Mesenteric fat pad (tissue), 1 donor: ENCODE data around the gene UGT1A10. TPM values are rescaled to one million over a fixed set of nuclear protein-coding genes. Genes with fewer than 3 reads are reported as not detected.
A peak's percentile ranks its signal among the peaks of the same experiment; 100 is the strongest.

ENCODE experiments used
- DNase-seq: peaks from one replicate; pipeline ENCODE4 v3.0.0-alpha.2; 2020; ENCODE audit warnings: low spot score
- total RNA-seq: library from RNA; stranded (reverse); fragmentation: NEBNext Ultra II Directional; extraction: Animal tissue kit (Norgen Biotek cat#: 25700); gene quantifications from one replicate; pipeline ENCODE4 v1.2.1, GENCODE V29; 2021
- donor health status: DM: yes; HTN: yes; CAD: no.

The UGT1A10 gene
- total RNA-seq, 1 donor from 2014 or later, result not detected

DNA sequence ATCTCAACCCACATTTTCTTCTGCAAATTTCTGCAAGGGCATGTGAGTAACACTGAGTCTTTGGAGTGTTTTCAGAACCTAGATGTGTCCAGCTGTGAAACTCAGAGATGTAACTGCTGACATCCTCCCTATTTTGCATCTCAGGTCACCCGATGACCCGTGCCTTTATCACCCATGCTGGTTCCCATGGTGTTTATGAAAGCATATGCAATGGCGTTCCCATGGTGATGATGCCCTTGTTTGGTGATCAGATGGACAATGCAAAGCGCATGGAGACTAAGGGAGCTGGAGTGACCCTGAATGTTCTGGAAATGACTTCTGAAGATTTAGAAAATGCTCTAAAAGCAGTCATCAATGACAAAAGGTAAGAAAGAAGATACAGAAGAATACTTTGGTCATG lies 131.8 kb downstream of the UGT1A10 start:
- no peak for DNase-seq

DNA sequence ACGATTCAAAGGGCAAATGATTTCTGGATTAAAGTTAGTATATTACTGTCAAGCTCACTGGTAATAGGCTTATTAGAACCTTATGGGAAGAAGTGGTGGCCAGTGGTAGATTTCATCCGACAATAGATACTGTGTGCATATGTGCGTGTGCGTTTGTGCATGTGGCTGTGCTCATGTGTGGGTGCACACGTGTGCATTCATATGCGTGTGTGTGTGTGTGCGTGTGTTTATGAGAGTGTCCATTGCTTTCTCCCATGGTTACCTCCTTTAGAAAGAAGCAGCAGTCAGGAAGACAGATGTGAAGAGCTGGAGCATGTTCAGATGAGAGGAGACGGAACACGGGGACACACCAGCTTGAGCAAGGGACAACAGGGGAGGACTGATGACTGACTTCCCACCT lies 133.0 kb downstream of the UGT1A10 start:
- DNase-seq, result no peak

DNA sequence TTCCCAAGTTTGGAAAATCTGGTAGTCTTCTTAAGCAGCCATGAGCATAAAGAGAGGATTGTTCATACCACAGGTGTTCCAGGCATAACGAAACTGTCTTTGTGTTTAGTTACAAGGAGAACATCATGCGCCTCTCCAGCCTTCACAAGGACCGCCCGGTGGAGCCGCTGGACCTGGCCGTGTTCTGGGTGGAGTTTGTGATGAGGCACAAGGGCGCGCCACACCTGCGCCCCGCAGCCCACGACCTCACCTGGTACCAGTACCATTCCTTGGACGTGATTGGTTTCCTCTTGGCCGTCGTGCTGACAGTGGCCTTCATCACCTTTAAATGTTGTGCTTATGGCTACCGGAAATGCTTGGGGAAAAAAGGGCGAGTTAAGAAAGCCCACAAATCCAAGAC lies 135.9 kb downstream of the UGT1A10 start:
- DNase-seq, result no peak

DNA sequence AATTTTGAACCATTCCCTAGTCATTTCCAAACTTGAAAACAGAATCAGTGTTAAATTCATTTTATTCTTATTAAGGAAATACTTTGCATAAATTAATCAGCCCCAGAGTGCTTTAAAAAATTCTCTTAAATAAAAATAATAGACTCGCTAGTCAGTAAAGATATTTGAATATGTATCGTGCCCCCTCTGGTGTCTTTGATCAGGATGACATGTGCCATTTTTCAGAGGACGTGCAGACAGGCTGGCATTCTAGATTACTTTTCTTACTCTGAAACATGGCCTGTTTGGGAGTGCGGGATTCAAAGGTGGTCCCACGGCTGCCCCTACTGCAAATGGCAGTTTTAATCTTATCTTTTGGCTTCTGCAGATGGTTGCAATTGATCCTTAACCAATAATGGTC lies 136.3 kb downstream of the UGT1A10 start:
- no peak for DNase-seq

DNA sequence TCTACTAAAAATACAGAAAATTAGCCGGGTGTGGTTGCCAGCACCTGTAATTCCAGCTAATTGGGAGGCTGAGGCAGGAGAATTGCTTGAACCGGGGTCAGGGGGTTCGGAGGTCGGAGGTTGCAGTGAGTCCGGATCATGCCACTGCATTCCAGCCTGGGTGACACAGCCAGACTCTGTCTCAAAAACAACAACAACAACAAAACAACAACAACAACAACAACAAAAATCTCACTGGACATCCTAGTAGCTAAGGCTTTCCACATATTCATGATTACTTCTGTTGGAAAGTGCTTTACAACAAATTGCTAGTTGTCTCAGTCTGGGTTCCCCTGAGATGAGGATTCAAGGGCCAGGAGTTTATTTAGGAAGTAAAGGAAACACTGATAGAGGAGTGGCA lies 137.6 kb downstream of the UGT1A10 start:
- DNase-seq, result no peak

DNA sequence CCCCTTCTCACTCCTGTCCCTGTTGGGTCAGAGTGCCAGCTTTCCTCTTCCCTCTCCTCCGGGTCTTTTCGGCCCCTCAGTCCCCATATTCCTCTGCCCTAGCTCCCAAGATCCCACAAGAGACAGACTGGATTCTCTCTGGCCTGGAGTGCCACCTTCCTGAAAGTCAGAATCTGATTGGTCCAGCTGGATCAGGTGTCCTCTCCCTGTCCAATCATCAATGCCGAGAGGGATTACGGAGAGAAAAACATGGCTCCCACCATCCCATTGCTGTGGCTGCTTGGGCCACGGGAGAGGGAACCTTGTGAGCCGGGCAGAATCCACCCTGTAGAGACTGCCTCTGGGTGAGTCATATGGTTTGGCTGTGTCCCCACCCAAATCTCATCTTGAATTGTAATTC lies 139.2 kb downstream of the UGT1A10 start:
- DNase-seq, result no peak

DNA sequence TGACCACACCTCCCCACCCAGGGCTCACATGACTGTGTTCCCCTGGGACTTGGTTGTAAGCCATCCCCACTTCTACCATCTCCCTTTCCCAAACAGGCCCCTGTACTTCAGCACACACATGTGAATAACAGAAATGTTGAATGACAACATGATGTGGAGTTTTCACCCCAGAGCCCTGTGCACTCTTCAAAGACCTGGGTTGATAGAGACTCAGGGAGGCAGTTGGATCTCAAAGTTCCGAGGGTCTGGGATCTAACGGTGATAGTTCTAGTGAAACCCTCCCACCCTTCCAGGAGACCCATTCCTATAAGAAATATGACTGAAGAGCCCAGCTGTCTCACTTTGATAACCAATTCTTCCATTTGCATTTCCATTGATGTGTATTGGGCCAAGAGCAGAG lies 141.8 kb downstream of the UGT1A10 start, which contains the start of gene MROH2A:
TSS of gene MROH2A (plus strand) at position 301 of the 400 bp plus-strand sequence. CDS start 1,029 bp downstream, outside the sequence.
- no peak for DNase-seq

DNA sequence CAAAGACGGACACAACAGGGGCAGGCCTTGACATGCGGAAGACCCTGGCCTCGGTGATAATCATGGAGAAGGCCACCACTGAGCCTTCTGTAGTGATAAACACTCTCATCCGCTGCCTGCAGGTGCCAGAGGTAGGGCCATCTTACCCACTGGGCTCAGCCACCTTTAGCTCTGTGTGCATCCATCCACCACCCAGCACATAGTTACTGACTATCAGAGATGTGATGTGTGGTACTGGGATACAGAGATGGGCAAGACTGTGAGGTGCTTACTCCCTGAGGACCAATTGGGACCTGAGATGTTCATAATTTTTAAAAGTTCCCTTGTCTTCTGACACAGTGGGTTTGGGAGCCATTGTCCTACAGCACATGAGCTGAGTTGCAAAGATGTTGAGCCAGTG lies 143.5 kb downstream of the UGT1A10 start:
- DNase-seq, result no peak

DNA sequence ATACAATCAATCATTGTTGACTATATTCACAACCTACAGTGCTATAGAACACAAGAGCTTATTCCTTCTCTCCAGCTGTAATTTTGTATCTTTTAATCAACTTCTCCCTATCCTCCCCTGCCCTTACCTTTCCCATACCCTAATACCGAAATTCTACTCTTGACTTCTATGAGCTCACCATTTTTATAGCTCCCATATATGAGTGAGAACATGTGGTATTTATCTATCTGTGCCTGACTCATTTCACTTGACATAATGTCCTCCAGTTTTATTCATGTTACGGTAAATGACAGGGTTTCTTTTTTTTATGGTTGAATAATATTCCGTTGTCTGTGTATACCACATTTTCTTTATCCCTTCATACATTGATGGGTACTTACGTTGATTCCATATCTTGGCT lies 144.5 kb downstream of the UGT1A10 start:
- DNase-seq, result no peak

DNA sequence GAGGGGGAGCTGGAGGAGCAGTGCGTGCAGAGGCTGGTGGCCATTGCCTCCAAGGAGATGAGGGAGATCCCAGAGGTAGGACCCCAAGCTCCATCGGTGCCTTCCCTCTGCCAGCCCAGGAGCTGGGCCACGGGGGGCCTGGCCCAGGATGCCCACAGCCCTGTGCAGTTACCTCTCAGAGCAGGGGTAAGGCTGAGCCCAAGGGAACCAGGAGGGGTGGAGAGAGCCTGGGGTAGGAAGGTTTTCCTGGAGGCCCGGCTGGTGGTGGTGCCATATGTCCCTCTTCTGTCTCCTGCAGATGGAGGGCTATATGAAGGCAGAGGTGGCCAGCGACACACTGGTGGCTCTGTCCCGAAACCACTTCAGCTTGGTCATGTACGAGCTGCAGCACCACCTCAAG lies 153.3 kb downstream of the UGT1A10 start:
- DNase-seq, result peak; percentile 82

DNA sequence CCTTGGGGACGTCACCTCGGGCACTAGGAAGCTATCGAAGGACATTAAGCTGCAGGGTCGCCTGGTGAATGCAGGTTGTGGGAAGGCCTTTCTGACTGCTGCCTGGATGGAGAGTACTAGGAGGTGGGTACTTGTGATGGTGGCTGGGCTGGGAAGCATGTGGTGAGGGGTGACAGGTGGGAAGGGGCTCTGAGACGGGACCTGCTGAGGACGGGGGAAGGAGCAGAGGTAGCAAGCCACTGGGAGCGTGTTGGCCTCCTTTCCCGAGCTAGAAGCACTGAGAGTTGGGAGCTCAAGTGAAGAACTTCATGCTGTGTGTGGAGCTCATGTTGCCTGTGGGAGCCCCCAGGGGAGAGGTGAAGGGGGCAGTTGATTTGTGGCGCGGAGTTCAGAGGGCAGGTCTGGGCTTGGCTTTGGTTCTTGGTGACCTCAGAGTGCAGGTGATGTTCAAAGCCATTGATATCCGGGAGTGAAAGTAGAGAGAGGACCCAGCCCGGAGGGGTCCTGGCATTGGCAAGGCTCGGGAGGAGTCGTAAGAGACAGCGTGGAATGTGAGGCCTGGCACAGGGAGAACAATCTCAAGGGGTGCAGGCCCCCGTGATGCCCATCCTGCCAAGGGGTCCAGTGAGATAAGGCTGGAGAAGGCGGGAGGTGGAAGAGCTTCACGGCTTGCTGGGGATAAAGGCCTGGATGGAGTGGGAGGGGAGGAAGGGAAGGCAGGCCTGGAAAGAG lies 155.1 kb downstream of the UGT1A10 start:
- peak; percentile 62 for DNase-seq

DNA sequence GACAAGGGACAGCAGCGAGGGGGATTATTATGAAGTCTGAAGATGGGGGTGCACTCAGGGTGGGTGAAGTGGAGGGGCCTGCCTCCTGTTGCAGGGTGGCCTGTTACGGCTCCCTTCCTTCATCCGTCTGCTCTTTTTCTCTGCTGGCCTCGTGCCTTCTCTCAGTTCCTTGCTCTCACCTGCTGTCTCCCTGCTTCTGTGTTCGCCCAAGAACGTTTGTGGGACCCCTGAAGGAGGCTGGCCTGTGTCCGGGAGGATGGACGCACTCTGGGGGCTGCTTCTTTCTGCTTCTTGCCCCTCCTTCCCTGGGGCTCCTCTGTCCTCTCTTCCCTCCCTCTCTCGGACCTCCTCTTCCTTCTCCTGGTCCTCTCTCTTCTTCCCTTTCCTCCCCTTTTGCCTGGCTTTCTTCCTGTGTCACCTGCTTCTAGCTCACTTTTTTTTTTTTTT lies 155.7 kb downstream of the UGT1A10 start:
- peak; percentile 51 for DNase-seq

DNA sequence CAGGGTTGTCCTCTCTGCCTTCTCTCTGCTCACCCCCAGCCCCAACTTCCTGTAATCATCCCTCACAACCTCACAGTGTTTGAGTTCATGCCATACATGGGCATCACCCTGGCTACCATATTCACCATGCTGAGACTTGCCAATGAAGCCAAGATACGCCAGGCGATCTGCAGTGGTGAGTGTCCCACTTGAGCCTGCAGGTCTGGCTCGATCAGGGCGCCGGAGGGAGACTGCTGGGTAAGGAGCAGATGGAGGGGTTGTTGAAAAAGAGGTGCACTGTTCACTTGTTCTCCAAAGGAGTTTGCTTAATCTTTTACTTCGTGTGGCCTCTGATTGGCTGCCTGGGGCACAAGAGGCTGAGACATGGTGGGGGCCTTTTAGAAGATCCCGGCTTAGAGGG lies 156.5 kb downstream of the UGT1A10 start:
- DNase-seq, result peak; percentile 39

DNA sequence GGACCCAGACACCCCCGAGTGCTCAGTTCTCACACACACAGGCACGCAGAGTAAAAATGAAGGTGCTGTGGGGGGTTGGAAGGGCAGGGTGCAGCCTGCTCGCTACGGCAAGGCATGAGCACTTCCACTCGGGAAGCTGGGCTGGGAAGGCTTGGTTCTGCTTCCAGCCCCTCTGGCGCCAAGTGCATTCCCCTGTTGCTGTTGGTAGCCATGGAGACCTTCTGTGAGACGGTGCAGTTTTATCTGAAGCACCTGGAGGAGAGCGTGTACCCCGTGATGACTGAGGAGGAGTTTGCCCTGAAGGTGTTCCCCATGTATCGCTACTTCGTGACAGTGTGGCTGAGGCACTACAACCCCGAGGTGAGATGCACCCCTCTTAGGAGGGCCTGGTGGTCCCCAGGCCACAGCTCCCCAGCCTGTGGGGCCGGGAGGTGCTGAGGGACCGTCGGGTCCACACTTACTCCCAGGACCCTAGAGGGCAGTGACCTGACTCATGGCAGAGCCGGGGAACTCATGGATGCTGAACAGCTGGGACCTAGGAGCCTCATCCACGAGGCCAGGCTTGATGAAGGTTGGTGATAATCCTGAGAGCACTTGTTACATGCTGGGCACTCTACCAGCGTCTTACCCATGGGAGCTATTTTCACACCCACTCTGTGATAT lies 157.3 kb downstream of the UGT1A10 start:
- peak; percentile 45 for DNase-seq

DNA sequence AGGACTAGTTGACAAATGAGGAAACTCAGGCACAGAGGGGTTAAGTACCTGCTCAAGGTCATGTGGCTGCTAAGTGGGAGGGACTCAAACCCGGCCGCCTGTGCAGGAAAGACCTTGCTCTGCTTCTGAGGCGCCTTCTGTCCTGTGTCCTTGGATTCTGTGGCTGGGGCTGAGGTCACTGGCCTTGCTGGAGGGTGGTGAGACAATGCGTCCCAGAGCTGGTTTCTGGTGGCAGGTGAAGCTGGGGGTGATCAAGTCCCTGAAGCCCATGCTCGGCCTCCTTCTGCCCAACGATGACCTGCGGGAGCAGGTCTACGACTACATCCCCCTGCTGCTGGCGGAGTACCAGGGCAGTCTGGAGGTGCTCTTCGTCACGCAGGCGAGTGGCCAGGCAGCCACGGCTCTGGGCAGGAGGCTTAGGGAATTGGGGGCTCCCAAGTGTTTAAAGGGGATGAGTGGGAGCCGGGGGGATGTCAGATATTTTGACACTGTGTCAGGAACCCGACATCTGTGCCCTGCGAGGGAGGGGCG lies 157.9 kb downstream of the UGT1A10 start:
- DNase-seq, result peak; percentile 82

DNA sequence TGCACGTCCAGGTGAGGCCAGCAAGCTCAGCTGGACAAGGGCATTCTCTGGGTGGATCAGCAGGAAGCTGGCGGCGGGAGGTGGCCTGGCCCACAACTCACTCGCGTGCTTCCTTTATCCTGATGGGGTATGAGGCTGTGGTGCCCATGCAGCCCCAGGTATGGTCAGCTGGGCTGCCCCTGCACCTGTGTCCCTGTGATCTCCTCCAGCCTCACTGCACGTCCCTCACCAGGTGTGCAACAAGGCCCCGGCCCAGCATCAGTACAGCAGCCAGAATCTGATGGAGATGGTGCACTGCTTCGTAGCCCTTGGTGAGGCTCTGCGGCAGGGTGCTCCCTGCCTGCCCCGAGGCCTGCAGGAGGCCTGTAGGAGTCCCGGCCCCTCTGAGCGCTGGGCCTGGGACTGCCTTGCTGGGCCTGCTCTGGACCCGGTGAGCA lies 159.5 kb downstream of the UGT1A10 start:
- peak; percentile 84 for DNase-seq

DNA sequence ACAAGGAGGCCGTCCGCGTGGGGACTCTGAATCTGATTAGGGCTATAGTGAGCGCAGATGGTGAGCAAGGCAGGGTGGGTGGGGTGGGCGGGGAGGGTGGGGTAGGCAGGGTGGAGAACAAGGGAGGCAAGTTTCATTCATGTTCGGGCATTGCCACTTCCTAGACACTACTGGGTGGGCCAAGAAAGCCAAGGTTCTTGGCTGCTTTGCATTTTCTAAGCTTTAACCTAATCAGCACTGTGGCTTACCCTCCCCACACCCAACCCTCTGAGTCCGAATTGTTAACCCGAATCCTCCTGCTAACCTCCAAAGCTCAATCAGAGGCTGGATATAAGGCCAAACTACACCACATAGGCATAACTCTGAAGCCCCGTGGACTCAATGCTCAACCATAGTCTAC lies 160.0 kb downstream of the UGT1A10 start:
- peak; percentile 22 for DNase-seq

DNA sequence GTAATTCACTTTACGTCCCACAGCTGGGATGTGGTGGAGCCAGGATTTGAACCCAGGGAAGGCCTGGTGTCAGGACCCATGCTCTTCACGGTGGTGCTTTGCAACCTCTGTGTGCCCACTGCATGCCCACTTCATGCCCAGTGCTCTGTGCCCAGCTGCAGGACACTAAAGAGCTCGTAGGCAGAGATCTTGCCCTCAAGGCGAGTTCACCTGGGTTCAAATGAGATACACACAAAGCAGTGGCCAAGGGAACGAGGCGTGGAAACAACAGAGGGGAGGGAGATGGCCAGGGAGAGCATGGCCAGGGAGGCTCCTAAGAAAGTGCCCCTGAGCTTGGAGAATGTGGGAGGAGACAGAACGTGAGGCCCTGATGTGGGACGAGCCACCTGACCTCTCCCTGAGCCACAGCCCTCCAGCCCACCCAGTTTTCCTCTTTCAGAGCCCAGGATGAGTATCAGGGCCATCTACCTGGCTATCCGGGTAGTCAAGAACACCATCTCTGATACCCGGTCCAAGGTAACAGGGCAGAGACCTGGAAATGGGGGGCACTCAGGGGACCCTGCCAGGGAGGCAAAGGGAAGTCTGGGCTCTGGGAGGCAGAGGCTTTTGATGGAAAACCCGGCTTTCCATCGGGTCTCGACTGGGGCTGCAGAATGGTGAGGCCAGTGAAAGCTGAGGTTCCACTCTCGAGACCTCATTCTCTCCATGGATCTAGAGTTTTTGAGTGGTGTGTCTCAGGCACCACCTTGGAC lies 162.3 kb downstream of the UGT1A10 start:
- DNase-seq, result peak; percentile 79

DNA sequence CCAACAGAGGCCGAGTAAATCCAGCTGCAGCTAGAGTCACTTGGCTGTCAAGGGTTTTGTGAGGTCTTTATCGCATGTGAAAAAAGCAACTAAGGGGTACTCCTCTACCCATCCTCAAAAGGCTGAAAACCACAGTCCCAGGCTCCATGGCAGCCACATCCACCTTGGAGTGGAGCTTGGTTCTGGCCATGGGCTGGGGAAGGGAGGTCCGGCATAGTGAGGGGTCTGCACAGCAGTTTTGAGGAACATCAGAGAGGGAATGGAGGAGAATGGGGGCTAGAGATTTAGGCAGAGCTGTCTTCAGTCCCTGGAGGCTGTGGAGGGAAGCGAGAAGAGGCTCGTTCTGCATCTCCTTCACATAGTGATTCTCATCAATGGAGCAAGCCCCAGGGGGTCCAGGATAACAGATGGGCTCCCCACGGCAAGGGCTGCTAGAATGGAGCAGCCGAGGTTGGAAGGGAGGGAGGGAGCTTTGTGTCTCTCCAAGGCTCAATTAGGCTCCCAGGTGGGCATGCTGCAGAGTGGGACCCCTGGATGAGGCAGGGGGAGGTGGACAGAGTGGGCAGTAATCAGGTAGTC lies 162.9 kb downstream of the UGT1A10 start:
- peak; percentile 37 for DNase-seq

DNA sequence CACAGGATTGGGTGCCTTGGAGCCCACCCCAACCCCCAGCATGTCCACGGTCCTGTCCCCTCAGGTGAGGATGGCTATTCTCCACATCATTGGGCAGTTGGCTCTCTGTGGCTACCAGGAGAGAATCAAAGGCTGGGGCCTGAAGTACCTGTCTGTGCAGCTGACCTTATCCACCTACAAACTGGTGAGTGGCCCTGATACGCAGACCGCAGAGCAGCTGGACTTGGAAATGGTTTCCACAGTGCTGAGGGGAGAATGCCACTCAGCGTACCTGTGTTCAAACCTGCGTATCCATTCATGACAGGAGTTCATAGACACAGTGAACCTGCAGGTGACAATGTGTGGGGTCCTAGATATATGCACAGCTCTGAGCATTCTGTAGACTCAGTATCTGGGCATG lies 163.5 kb downstream of the UGT1A10 start:
- DNase-seq, result peak; percentile 28

DNA sequence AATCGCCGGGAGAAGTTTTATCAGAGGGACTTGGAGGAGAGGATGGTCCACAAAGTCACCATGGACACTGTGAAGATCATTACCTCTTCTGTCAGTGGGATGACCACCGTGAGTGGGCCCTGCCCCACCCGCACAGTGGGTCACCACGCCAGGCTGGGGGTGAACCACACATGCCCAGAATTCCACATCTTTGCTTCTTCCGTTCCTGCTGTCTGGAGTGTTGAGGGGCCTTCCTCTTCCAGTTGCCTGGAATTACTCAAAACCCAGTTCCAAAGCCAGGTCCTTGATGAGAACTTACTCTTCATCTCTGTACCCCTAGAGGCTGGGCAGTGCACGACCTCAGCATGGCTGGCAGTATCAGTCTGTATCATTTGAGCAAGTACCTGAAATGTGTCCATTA lies 164.0 kb downstream of the UGT1A10 start:
- peak; percentile 53 for DNase-seq
